HG02763 (cell line): ENCODE results near the gene SCYGR4.
A peak's percentile ranks its signal among the peaks of the same experiment; 100 is the strongest.

ENCODE experiments used
- ATAC-seq: cut with Tn5 transposase; IDR thresholded peaks from one replicate; pipeline ENCODE4 v1.9.1; 2021; ENCODE audit warnings: mild to moderate bottlenecking, moderate library complexity; ENCODE audit not compliant: unreplicated experiment

SCYGR4 gene

DNA sequence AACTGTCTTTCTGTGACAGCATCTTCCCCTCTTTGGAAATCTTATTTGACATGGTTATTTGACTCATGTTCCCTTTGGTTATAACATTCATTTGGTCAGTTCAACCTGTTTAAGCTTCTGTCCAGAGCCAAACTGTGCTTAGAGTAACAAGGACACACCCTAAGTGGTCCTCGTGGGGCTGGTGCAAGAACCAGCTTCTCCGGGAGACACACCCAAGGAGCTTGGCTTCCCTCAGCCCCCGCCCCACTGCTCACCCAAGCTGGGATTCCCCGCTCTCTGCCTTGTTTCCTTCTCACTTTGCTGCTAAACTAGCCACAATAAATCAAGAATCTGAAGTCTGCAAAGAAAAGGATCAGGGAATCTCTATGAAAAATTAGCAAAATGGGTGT lies 4.0 kb upstream of the SCYGR4 start:
- no peak for ATAC-seq

DNA sequence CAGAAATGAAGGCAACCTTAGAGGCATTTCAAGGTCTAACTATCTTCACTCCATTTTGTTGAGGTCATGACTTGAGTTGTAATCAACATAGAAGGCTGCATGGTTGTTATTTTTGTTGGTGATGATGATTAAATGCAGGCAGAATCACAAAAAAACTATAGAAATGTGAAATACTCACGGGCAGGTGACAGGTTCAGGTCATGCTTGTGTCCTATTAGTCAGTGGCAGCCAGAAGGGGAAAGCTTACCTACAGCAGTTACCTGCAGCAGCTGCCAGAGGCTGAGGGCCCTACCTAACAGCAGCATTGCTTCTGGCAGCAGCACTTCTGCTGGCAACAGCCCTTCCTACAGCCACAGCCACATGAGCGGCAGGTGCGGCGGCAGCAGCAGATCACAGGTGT lies 3.1 kb upstream of the SCYGR4 start:
- ATAC-seq = no peak

DNA sequence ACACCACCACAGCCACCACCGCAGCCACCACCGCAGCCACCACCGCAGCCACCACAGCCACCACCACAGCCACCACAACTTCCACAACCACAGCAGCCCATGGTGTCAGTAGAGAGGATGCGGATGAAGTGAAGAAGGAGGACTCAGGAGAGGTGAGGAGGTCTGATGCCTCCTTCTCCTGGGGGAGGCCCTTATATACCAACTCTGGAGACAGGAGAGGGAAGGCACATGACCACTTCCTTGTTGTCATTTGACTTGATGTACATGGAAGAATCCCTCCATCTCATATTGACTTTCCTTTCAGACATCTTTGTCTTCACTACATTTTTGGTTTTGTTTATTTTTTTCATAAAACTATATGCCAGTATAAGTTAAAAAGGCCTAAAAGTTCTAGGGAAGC lies 2.6 kb upstream of the SCYGR4 start, which contains the start of gene SCYGR3:
SCYGR3 (minus strand) TSS at position 101 of the 400 bp plus-strand sequence; CDS start at position 101, 0 bp downstream.
- no peak for ATAC-seq

DNA sequence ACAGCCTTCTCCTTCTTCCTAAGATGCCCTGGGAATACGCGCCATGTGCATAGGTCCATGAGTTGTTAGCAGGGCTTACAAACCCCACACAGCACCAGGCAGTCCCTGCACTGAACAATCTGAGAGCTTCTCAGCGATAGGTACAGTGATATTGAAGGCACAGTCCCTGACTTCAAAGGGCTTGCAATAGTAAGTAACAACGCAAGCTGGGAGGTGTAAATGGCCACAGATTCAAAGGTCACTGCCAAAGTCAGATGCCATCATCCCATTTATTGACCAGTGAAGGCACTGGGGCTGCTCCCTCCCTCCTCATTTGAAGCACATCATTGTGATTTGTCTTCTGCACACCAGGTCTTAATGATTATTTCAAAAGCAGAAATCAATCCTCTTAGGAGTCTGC lies 2.1 kb upstream of the SCYGR4 start:
- ATAC-seq = no peak

DNA sequence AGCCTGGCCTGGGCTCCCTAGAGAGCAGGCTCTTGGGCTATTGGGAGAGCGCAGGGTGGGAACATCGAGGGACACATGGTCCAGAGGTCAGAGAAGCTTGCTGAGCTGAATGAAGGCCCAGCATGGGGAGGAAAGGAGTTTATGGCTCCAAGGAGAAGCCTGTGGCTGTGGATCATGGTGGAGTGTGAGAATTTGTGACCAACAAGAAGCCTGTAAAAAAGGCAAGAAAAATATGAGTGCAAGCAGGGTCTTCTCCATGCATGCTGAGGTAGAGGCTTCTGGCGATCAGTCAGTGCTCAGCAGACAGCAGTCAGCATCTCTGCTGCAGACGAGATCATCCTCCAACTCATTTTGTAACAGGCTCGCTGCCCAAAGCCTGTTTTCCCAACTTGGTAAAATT lies 1.4 kb upstream of the SCYGR4 start:
- no peak for ATAC-seq

DNA sequence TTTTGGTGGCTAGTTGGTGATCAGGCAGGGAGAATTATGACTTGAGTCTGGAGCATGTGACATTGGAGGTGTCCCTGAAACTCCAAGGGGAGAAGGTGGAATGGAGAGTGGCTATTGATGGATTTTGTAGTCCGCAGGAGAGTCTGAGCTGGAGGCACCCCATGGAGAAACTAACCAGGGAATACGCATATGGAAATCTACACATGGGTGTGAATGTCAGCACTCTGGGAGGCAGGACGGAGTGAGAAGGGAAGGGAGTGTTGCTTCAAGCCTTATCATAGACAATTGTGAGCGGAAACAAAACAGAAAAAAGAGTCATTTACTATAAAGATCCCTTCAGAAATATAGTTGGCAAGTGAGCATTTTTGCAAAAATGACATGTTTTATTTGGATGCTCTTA lies 667 bp upstream of the SCYGR4 start:
- ATAC-seq = no peak

DNA sequence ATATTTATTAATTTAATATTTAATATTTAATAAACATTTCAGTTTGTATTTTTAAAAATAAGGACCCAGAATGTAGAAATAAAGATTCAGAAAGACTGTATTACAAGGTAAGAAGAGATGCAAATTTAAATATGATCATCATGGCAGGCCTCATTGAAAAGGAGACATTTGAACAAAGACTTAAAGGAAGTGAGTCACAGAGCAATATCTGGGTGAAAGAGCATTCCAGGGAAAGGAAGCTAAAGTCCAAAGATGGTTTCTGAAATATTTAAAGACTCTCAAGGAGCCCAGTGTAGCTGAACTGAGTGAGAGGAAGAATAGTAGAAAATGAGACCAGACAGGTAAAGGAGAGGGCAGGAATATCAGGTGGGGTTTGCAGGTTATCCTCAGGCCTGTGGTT lies 5.9 kb downstream of the SCYGR4 start:
- no peak for ATAC-seq

DNA sequence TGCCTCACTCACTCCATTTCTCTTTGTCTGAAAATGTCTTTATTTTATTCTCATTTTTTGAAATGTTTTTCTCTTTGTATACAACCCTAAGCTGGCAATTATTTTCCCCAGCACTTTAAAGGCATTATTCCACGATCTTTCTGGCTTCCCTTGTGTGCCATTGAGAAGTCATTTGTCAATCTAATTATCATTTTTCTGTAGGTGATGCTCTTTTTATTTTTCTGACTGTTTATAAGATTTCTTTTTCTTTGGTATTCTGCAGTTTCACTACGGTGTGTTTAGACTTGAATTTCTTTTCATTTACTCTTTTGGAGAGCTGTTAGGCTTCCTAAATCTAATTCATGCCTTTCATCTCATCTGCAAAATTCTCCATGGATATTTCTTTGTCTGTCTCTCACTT lies 8.1 kb downstream of the SCYGR4 start:
- no peak for ATAC-seq

DNA sequence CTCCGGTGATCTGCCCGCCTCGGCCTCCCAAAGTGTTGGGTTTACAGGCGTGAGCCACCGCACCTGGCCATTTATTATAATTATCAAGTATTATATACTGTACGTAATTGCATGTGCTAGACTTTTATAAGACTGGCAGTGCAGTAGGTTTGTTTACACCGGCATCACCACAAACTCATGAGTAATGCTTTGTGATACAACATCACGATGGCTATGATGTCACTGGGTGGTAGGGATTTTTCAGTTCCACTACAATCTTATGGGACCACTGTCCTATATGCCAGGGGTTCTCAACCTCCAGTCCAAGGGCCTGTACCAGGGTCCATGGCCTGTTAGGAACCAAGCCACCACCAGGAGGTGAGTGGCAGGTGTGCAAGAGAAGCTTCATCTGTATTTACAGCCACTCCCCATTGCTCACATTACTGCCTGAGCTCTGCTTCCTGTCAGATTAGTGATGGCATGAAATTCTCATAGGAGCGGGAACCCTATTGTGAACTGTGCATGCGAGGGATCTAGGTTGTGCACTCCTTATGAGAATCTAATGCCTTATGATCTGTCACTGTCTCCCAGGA lies 9.4 kb downstream of the SCYGR4 start:
- ATAC-seq = no peak

DNA sequence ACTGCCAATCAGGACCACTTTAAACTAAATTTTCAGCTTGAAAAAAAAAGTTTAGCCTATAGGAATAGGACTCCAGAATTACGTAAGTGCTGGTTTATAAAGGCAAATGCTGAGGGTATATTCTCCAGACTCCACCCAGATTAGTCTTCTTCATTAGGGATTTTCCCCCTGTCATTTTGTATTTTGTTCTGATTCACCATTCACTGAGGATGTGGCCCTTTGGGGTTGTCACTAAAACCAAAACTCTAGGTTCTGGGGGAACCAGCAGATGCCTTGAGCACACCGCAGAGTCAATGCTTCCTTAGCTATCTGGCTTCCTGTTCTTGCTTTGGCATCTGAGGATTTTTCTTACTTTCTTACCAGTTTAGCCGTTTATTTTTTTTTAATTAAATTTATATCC lies 10.5 kb downstream of the SCYGR4 start:
- ATAC-seq = peak; percentile 80

DNA sequence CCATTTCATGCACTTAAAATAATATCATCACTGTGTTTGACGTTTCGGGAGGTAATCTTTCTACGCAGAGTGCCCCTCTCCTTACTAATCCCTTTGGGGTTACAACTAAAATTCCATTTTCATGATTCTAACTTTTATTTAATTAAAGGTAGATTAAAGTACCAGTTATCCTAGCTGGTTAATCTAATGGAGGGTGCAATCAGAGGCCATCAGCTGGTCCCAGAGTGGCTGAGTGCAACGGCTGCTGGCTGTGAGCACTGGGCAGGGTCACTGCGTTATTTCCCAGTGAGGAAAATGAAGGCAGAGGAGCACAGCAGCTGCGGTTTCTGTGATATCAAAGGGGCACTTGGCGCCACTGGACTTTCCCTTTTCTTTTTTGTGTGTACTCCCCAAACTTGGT lies 12.1 kb downstream of the SCYGR4 start:
- no peak for ATAC-seq

DNA sequence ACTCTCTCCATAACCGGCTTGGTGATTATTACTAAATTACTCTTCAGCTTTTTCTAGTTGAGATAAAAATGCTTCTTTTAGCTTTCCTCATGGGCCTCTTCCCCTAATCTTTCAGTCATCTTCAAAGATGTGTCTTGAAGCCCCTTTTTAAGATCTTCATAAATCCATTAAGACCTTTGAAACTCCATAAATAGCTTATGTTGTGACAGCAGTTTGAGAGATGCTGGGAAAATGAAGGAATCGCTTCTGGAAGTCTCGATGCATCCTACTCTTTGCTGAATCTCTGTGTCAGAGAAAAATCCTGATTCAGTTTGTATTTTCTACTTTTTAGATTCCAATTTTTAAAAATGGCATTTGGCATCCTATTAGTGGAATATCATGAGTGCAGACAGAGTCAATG lies 13.0 kb downstream of the SCYGR4 start:
- no peak for ATAC-seq

DNA sequence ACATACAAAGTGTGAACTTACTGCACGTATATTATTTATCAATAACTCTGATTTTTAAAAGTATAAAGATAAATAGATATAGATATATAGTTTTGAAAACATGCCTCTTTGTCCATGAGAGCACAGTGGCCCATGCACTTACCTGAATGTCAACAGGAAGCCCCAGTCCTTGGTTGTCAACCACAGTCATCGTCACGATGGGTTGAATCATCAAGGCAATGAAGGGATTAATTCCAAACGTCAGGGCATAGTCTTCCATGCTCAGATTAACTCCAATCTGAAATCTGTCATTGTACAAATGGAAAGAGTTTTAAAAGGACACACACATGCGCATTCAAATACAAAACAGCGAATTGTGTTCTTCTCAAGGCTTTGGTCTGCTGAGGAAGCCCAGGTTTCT lies 15.5 kb downstream of the SCYGR4 start:
- ATAC-seq = no peak

DNA sequence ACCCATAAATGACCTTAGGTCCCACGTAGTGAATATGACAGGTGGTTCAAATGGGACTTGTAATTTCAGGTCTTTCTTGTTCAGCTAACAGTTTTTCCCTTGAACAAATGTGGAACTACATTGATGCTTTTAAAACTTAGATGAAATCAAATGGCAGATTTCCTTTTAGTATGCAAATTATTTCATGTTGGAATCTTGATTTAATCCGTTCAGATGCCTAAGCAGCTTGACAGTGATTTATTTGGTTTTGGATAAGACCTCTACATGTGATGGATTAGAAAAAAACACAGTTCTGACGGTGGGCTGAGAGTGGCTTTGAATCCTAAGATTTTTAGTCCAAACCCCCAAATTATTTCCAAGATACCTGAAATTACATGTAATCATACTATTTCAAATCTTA lies 16.9 kb downstream of the SCYGR4 start:
- no peak for ATAC-seq

DNA sequence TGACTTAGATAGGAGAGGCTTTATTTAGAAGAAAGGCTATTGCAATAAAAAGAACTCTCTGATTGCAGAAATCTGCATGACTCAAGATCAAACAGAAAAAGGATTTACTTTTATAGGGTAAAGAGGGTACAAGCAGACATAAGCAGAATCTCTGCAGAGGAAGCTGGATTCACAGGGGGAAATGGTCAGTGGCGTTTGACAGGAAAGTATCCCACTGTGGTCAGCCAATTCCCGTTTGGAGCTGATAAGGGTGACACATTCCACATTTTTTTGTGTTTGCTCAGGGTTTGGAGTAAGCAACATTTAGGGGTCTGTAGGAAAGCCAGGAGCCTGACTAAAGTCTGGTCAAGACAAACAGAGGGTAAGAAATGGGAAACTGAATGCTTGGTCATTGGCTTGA lies 25.4 kb downstream of the SCYGR4 start:
- ATAC-seq = no peak

DNA sequence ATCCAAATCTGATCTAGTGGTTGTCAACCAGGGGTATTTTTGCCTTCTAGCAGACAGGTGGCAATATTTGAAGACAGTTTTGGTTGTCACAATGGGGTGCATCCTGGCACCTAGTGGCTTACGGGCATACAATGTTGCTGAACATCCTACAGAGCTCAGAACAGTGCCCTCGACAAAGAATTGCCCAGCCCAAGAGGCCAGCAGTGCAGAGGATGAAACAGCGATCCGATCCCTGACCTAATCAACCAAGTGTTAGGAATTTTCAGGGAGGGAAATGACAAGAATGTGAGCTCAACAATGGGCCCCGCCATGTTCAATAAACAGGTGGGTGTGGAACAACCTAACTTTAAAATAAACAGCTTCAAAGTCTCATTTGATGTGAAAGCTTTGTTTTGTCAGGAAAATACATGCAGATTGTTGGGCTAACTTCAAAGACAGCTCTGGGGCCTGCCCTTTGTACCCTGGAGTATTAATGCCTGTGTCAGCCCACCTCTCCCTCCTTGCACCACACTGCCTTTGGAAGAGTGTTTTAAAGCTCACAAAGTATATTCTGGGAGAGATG lies 26.8 kb downstream of the SCYGR4 start:
- no peak for ATAC-seq

DNA sequence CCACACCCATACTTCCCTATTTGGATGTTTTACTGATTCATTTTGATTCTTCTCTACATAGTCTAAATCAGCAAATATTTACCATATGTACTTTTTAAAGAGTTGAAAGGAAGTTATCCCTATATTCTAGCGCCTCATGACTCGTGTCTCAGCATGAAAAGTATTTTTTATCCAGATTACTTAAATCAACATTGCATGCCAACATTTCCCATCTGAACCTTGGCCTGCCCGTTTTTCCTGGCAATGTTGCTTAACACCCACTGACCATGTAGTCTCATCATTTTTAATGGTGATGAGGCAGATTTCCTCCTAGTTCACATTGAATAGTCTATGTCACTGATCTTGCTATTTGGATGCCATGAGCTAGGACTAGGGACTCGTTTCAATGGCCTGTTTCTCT lies 36.1 kb downstream of the SCYGR4 start:
- no peak for ATAC-seq

DNA sequence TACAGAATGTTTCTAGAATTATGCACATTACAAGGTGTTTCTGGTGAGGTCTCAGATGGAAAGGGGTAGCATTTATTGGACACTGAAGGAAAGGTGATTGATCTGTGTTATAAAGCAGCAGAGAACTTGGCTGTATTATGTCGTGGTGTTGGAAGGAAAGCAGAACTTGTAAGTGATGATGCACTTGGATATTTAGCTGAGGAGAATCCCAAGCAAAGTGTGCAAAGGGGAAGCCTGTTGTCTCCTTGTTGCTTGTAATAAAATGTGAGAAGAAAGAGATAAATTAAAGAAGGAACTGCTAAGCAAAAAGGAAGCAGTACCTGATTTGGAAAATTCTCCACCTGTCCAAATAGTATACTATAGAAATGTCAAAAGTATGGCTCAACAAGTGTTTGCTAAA lies 37.1 kb downstream of the SCYGR4 start:
- no peak for ATAC-seq

DNA sequence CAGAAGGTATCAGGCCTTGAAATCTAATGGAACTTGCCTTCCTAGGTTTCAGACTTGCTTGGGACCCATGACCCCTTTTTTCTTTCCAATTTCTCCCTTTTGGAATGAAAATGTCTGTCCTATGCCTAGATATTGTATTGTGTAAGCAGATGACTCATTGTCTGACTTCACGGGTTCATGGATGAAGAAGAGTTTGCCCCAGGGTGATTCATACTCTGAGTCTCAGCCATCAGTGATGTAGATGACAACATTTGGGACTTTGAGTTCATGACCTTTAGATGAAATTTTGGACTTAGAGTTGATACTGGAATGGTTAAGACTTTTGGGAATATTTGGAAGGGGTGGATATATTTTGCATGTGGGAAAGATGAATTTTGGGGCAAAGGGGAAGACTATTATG lies 38.2 kb downstream of the SCYGR4 start:
- no peak for ATAC-seq

DNA sequence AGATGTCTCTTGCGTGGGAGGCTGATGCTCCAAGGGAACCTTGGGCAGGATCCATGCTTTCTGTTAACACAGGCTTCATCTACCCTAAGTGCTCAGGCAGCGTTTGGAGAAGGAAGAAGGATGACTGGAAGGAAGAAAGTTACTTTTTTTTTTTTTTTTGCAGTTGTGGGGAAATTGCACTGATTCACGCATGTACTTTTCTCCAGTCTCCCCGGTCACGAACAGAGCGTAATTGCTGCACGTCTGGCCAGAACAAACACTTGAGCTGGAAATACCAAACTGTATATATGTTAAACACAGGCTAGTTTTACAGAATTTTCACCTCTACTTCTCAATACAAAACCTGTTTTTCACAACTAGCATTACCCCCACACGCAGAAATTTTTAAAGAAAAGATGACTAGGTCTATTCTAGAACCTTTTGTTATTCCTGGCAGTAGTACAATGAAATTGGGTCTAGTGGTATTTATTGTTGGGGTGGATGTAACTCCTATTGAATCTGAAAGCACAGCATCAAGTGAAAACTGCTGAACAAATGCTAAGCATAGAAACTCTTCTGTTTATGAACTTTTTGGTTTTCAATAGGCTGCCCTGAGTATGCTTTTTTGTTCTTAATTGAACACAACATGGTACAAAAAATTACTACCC lies 40.0 kb downstream of the SCYGR4 start:
- ATAC-seq = no peak

DNA sequence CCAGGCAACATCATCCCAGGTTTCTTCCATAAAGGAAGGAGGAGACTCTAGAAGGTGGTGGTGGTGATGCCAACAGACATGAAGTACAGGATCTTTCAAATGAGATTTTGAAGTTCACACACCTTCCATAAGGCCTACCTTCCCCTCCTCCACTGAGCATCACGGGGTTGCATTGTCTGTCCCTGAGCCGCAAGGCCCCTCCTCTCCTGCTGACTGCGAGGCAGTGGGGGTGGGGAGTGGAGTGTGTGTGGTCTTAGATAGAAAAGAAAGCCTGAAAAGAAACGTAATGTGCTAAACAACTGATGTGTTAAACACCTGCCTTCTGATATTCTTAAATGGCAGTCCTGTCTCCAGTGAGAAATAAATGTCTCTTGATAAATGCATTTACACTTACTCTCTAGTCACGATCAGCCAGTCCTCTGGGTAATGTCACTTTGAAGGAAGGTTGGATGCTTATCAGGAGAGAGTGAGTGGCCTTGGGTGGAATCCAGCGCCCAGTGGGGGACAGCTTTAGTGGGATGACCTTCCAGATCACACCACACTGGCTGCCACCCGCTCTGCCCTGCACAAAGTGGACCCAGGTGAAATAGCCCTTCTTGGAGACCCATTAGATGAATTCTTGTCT lies 43.8 kb downstream of the SCYGR4 start:
- ATAC-seq = no peak

DNA sequence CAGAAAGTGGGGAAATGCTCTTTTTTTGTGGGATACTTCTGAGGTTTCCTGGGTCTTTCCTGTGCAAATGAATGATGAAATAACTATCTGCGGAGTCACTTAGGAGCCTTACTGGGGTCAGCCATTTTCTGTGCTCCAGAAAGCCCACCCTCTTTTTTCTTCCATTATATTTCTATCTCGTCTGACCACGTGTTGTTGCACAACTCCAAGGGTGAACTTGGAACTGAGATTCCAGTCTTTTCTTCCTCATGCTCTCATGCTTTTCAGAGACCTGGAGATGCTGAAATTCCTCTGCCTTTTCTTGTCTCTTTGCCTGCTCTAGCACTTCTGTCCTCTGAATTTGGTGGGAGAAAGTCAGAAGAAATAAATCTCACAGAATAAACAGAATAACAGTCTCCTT lies 44.5 kb downstream of the SCYGR4 start:
- no peak for ATAC-seq
